Panc1 (cell line): ENCODE measurements around the gene RBM4. TPM values are rescaled to one million over a fixed set of nuclear protein-coding genes. Genes with fewer than 3 reads are reported as not detected.

Experiments
- ATAC-seq: fragments of 200-7000 bp; cut with Tn5 transposase; 2 replicates; pipeline ENCODE4 v1.9.1; 2020; ENCODE audit warnings: mild to moderate bottlenecking, moderate library complexity
- BruUV-seq: library from RNA; stranded (reverse); fragments of 400-500 nt; replicated peaks from 2 replicates; lab custom pipeline; 2021; lab: Mats Ljungman, UMichigan
- CTCF ChIA-PET: fragments of 300-600 bp; sonication (Branson Sonifier 250); formaldehyde crosslinking; loops from one replicate; lab custom pipeline; 2022; ENCODE audit warnings: antibody characterized with exemption; lab: Charles Lee
- POLR2A ChIA-PET: fragments of 300-600 bp; sonication (Branson Sonifier 250); formaldehyde crosslinking; loops from one replicate; lab custom pipeline; 2022; ENCODE audit warnings: antibody characterized with exemption; lab: Charles Lee
- DNase-seq: peaks from one replicate; pipeline ENCODE4 v3.0.0-alpha.2; 2010; ENCODE audit warnings: low read depth, low spot score
- H3K27ac ChIP-seq: 2 replicates; pipeline ENCODE4 v1.5.1; 2011; ENCODE audit warnings: mild to moderate bottlenecking, low read length, inconsistent platforms
- H3K27me3 ChIP-seq: fragments of 200-500 bp; sonication (Bioruptor generic); 2 replicates; pipeline ENCODE4 v1.6.0; 2014; ENCODE audit warnings: low read length, inconsistent platforms; ENCODE audit not compliant: control insufficient read depth, insufficient read depth
- H3K36me3 ChIP-seq: fragments of 200-500 bp; sonication (Bioruptor generic); 2 replicates; pipeline ENCODE4 v1.5.1; 2014; ENCODE audit warnings: inconsistent platforms, mild to moderate bottlenecking, low read length, moderate library complexity; ENCODE audit not compliant: control insufficient read depth, insufficient read depth
- H3K4me1 ChIP-seq: 2 replicates; pipeline ENCODE4 v1.5.1; 2011; ENCODE audit warnings: inconsistent platforms, mild to moderate bottlenecking, low read length, moderate library complexity; ENCODE audit not compliant: control insufficient read depth, insufficient read depth
- H3K4me3 ChIP-seq, 2 experiments: 2 replicates each; pipeline ENCODE4 v1.5.1; 2011 to 2012; ENCODE audit warnings: low read depth in 2 of 2, low read length in 2 of 2, mild to moderate bottlenecking in 2 of 2, inconsistent platforms in 1 of 2, moderate library complexity in 1 of 2
- H3K9me3 ChIP-seq: fragments of 200-500 bp; sonication (Bioruptor generic); 2 replicates; pipeline ENCODE4 v1.5.1; 2014; ENCODE audit warnings: low read depth, mild to moderate bottlenecking, inconsistent platforms, low read length, moderate library complexity; ENCODE audit not compliant: control insufficient read depth, insufficient read depth
- CTCF ChIP-seq: fragments of 450-650 bp; IDR thresholded peaks from 2 replicates; pipeline ENCODE4 v1.5.1; 2017; ENCODE audit warnings: mild to moderate bottlenecking
- POLR2AphosphoS5 ChIP-seq: IDR thresholded peaks from 2 replicates; pipeline ENCODE4 v1.6.1; 2012; ENCODE audit warnings: mild to moderate bottlenecking, low read depth, low read length, moderate library complexity
- SIN3A ChIP-seq: IDR thresholded peaks from 2 replicates; pipeline ENCODE4 v1.6.1; 2012; ENCODE audit warnings: low read depth, mild to moderate bottlenecking, low read length, moderate library complexity, borderline replicate concordance; ENCODE audit not compliant: insufficient read depth
- TCF7L2 ChIP-seq: IDR thresholded peaks from 2 replicates; pipeline ENCODE4 v1.6.1; 2011; ENCODE audit warnings: mild to moderate bottlenecking, low read depth, low read length, inconsistent platforms
- in situ Hi-C: cut with HindIII; loops from 2 replicates; pipeline ENCODE4 v1.10.0; 2016; ENCODE audit warnings: low sequenced_read_pairs, low pct_unique_long_range_greater_than_20kb
- intact Hi-C: fragments of 100-400 bp; cut with micrococcal nuclease; formaldehyde crosslinking; loops from one replicate; pipeline ENCODE4 v1.10.0; 2022; ENCODE audit not compliant: unreplicated experiment
- total RNA-seq: library from RNA; stranded (reverse); gene quantifications from one replicate; pipeline ENCODE4 v1.2.1, GENCODE V29; 2021; ENCODE audit not compliant: unreplicated experiment
- TF ChIP-seq, protein P1 (sequence below), 2 experiments: IDR thresholded peaks; 2 replicates each; pipeline ENCODE4 v1.6.1; 2011 to 2012; ENCODE audit warnings: low read depth in 2 of 2, control low read depth in 1 of 2, low read length in 1 of 2, mild to moderate bottlenecking in 1 of 2, moderate library complexity in 1 of 2; ENCODE audit not compliant: insufficient read depth in 1 of 2

The RBM4 gene
- total RNA-seq, 1 experiment from 2014 or later: 195 TPM

DNA sequence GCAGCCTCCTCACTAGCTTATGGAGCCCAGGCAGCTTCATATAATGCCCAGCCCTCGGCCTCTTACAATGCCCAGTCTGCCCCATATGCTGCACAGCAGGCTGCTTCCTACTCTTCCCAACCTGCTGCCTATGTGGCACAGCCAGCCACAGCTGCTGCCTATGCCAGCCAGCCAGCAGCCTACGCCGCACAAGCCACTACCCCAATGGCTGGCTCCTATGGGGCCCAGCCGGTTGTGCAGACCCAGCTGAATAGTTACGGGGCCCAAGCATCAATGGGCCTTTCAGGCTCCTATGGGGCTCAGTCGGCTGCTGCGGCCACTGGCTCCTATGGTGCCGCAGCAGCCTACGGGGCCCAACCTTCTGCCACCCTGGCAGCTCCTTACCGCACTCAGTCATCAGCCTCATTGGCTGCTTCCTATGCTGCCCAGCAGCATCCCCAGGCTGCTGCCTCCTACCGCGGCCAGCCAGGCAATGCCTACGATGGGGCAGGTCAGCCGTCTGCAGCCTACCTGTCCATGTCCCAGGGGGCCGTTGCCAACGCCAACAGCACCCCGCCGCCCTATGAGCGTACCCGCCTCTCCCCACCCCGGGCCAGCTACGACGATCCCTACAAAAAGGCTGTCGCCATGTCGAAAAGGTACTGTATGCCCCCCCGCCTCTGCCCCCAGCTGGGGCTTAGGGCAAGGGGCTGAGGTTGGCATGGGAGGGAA, 13.3 kb upstream of the RBM4 start:
- POLR2A ChIA-PET: no interaction called here
- H3K27ac ChIP-seq: no peak overlapping the region
- peaks cover 46% of the 10 kb centered on the region for H3K36me3 ChIP-seq
- CTCF ChIA-PET: no interaction called here
- no TSS peak for BruUV-seq
- no peak for ATAC-seq
- no peak for DNase-seq
- H3K27me3 ChIP-seq: no peaks in the 10 kb centered on the region
- no peak overlapping the region for H3K4me3 ChIP-seq
- no peaks in the 10 kb centered on the region for H3K9me3 ChIP-seq
- H3K4me1 ChIP-seq: peaks cover 15% of the 10 kb centered on the region
- intact Hi-C loops: no loop called here
- in situ Hi-C loops: no loop called here
- no peak for TF ChIP-seq SIN3A
- TF ChIP-seq, protein P1, sequence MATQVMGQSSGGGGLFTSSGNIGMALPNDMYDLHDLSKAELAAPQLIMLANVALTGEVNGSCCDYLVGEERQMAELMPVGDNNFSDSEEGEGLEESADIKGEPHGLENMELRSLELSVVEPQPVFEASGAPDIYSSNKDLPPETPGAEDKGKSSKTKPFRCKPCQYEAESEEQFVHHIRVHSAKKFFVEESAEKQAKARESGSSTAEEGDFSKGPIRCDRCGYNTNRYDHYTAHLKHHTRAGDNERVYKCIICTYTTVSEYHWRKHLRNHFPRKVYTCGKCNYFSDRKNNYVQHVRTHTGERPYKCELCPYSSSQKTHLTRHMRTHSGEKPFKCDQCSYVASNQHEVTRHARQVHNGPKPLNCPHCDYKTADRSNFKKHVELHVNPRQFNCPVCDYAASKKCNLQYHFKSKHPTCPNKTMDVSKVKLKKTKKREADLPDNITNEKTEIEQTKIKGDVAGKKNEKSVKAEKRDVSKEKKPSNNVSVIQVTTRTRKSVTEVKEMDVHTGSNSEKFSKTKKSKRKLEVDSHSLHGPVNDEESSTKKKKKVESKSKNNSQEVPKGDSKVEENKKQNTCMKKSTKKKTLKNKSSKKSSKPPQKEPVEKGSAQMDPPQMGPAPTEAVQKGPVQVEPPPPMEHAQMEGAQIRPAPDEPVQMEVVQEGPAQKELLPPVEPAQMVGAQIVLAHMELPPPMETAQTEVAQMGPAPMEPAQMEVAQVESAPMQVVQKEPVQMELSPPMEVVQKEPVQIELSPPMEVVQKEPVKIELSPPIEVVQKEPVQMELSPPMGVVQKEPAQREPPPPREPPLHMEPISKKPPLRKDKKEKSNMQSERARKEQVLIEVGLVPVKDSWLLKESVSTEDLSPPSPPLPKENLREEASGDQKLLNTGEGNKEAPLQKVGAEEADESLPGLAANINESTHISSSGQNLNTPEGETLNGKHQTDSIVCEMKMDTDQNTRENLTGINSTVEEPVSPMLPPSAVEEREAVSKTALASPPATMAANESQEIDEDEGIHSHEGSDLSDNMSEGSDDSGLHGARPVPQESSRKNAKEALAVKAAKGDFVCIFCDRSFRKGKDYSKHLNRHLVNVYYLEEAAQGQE (IDR thresholded peaks at IDR 0.05; ENCODE audit: insufficient read depth in 1 of 2, low read depth in 2 of 2, low read length in 1 of 2): no peak
- TF ChIP-seq CTCF: no peak
- no peak for TF ChIP-seq POLR2AphosphoS5
- no peak for TF ChIP-seq TCF7L2

DNA sequence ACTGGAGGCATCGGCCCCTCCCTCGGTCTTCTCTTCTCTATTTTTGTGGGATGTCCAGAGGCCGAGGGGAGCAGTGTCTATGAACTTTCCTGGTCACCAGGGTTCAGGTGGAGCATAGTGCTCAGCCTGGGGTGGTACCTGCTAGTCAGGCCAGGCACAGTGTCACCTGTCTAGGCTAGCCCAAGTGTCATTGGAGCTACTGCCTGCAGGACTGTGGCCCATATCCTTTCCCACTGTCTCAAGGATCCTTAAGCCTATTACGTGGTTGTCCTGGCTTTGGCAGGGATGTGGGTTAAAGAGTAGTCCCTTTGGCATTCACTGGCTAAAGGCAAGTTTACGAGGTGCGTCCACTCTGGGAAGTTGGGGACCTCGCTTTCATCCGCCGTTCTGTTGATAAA, 12.8 kb upstream of the RBM4 start:
- BruUV-seq: no TSS peak
- TF ChIP-seq TCF7L2 (no peak), SIN3A (no peak), POLR2AphosphoS5 (no peak), CTCF (no peak)
- TF ChIP-seq, protein P1 (IDR thresholded peaks at IDR 0.05; ENCODE audit: insufficient read depth in 1 of 2, low read depth in 2 of 2, low read length in 1 of 2): no peak
- in situ Hi-C loops: no loop called here
- no peak overlapping the region for H3K4me3 ChIP-seq
- ATAC-seq (no peak), DNase-seq (no peak)
- intact Hi-C loops: no loop called here
- H3K9me3 ChIP-seq: no peaks in the 10 kb centered on the region
- H3K36me3 ChIP-seq: peaks cover 46% of the 10 kb centered on the region
- no peak overlapping the region for H3K27ac ChIP-seq
- ChIA-PET CTCF (no interaction called here), POLR2A (no interaction called here)
- H3K27me3 ChIP-seq: no peaks in the 10 kb centered on the region
- H3K4me1 ChIP-seq: peaks cover 11% of the 10 kb centered on the region
